Measurements from ENCODE around the gene FOXN4. TPM values are rescaled to one million over a fixed set of nuclear protein-coding genes. Genes with fewer than 3 reads are reported as not detected.

Gene FOXN4
- total RNA-seq, 6 experiments from 2014 or later = not detected

- no peak overlapping the region for H3K4me3 Mint-ChIP-seq
- no peak overlapping the region for H3K27ac Mint-ChIP-seq
- H3K4me1 Mint-ChIP-seq (ENCODE audit: low read depth) = no peaks in the 10 kb centered on the region
- TF ChIP-seq CTCF (IDR thresholded peaks at IDR 0.05) = no peak
- DNase-seq = no peak
- no peaks in the 10 kb centered on the region for H3K36me3 Mint-ChIP-seq (ENCODE audit: low read depth)
- H3K9me3 Mint-ChIP-seq = no peaks in the 10 kb centered on the region
- no peaks in the 10 kb centered on the region; the same call in 1 of the 2 replicates for H3K27me3 Mint-ChIP-seq (ENCODE audit: insufficient read depth)
Measured at GRCh38 chr12:109241936-109242335, 67.1 kb downstream of the FOXN4 start.

- DNase-seq = no peak
- H3K27me3 Mint-ChIP-seq (ENCODE audit: insufficient read depth) = no peaks in the 10 kb centered on the region; the same call in 1 of the 2 replicates
- no peaks in the 10 kb centered on the region for H3K9me3 Mint-ChIP-seq
- TF ChIP-seq CTCF (IDR thresholded peaks at IDR 0.05) = no peak
- H3K27ac Mint-ChIP-seq = no peak overlapping the region
- H3K36me3 Mint-ChIP-seq (ENCODE audit: low read depth) = no peaks in the 10 kb centered on the region
- H3K4me1 Mint-ChIP-seq (ENCODE audit: low read depth) = no peaks in the 10 kb centered on the region
- no peak overlapping the region for H3K4me3 Mint-ChIP-seq
Measured at GRCh38 chr12:109240365-109240764, 68.7 kb downstream of the FOXN4 start.

- no peaks in the 10 kb centered on the region; the same call in 1 of the 2 replicates for H3K27me3 Mint-ChIP-seq (ENCODE audit: insufficient read depth)
- no peak for TF ChIP-seq CTCF (IDR thresholded peaks at IDR 0.05)
- H3K4me3 Mint-ChIP-seq = no peak overlapping the region
- no peaks in the 10 kb centered on the region for H3K36me3 Mint-ChIP-seq (ENCODE audit: low read depth)
- no peaks in the 10 kb centered on the region for H3K9me3 Mint-ChIP-seq
- no peak for DNase-seq
- H3K27ac Mint-ChIP-seq = no peak overlapping the region
- H3K4me1 Mint-ChIP-seq (ENCODE audit: low read depth) = no peaks in the 10 kb centered on the region
Measured at GRCh38 chr12:109239691-109240090, 69.4 kb downstream of the FOXN4 start.

GRCh38 chr12:109239179-109239578, 69.9 kb downstream of the FOXN4 start:
- Mint-ChIP-seq H3K9me3 (no peaks in the 10 kb centered on the region), H3K27ac (no peak overlapping the region)
- no peak for TF ChIP-seq CTCF (IDR thresholded peaks at IDR 0.05)

GRCh38 chr12:109236257-109236656, 72.8 kb downstream of the FOXN4 start:
- no peaks in the 10 kb centered on the region for H3K9me3 Mint-ChIP-seq
- no peak overlapping the region for H3K27ac Mint-ChIP-seq
- peaks cover 2% of the 10 kb centered on the region for H3K27me3 Mint-ChIP-seq (ENCODE audit: insufficient read depth)
- DNase-seq = no peak
- H3K36me3 Mint-ChIP-seq (ENCODE audit: low read depth) = no peaks in the 10 kb centered on the region
- no peak overlapping the region for H3K4me3 Mint-ChIP-seq
- no peaks in the 10 kb centered on the region for H3K4me1 Mint-ChIP-seq (ENCODE audit: low read depth)
- no peak for TF ChIP-seq CTCF (IDR thresholded peaks at IDR 0.05)

More at GRCh38 chr12:109239179-109239578, 69.9 kb downstream of the FOXN4 start:
- DNase-seq = no peak
- Mint-ChIP-seq H3K4me3 (no peak overlapping the region), H3K27me3 (ENCODE audit: insufficient read depth) (no peaks in the 10 kb centered on the region; the same call in none of the 2 replicates), H3K36me3 (ENCODE audit: low read depth) (no peaks in the 10 kb centered on the region), H3K4me1 (ENCODE audit: low read depth) (no peaks in the 10 kb centered on the region)

GRCh38 chr12:109234012-109234411, 75.1 kb downstream of the FOXN4 start:
- Mint-ChIP-seq H3K4me1 (ENCODE audit: low read depth) (no peaks in the 10 kb centered on the region), H3K36me3 (ENCODE audit: low read depth) (no peaks in the 10 kb centered on the region), H3K4me3 (no peak overlapping the region), H3K27me3 (ENCODE audit: insufficient read depth) (peaks cover 2% of the 10 kb centered on the region), H3K27ac (no peak overlapping the region), H3K9me3 (no peaks in the 10 kb centered on the region; the same call in 1 of the 2 replicates)
- no peak for DNase-seq
- TF ChIP-seq CTCF (IDR thresholded peaks at IDR 0.05) = no peak
